Measurements from ENCODE around the gene IL36RN.
"Not testable (repeated sequence)": the region's sequence is repeated elsewhere in the genome, so short reads cannot be mapped to it uniquely, and the experiment has no call there.

IL36RN gene

DNA sequence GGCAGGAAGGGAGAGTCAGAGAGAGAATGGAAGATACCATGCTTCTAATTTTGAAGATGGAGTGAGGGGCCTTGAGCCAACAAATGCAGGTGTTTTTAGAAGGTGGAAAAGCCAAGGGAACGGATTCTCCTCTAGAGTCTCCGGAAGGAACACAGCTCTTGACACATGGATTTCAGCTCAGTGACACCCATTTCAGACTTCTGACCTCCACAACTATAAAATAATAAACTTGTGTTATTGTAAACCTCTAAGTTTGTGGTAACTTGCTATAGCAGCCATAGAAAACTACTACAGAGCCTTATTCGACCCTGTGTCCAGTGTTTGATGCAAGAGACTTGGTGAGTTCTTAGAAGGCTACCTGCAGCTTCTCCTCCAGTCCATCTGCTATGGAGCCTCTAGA is 16.6 kb downstream of the IL36RN start:
- no peak for ATAC-seq

DNA sequence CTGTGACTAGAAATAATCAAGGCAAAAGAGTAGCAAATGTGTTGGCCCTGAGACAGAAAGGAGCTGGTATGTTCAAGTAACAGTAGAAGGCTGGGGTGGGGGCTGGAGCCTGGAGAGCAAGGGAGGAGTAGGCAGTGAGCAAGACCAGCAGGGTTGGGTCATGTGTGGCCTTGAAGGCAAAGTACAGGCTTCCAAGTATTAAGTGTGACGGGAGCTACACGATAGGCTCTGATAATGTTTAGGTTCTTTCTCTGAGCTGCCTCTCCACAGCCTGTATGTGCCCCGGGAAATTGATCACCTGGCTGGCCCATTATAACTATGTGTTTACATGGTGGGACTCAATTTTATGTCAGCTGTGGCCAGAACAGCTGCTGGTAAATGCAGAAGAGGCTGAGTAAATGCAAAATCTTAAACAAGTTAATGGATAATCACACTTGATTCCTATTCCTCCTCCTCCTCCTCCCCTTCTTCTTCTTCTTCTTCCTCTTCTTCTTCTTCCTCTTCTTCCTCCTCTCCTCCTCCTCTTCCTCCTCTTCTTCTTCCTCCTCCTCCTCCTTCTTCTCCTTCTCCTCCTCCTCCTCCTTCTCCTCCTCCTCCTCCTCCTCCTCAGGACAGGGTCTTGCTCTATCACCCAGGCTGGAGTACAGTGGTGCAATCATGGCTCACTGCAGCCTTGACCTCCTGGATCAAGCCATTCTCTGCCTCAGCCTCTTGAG is 18.1 kb downstream of the IL36RN start:
- ATAC-seq = no peak

GRCh38 chr2:113077921-113078320 is 18.9 kb downstream of the IL36RN start:
- no peak for ATAC-seq

DNA sequence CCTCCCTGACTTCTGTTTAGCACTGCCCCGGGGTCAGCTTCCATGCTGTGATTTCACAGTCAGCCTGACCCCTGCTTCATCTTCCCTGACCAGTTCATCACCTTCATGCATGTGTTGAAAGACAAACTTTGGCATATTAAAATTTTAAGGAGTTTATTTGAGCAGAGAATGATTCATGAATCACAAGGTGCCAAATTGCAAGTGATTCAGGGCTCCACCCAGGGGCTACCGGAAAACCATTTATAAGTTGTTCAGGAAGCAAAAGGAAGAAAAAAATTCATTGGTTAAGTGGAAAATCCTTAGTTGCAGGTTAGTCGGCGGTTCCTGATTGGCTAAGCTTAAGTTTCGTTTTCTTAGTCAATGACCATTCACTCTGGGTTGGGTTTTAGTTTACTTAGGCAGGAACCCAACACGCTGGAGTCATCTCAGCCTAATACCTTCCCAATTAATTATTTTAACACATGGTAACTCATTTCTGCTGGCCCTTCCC is 19.4 kb downstream of the IL36RN start:
- no peak for ATAC-seq

- no peak for ATAC-seq
These were observed 20.1 kb downstream of the IL36RN start for GRCh38 chr2:113079131-113079530.

GRCh38 chr2:113080134-113080533 is 21.1 kb downstream of the IL36RN start:
- peak; percentile 60 to 61 for ATAC-seq

DNA sequence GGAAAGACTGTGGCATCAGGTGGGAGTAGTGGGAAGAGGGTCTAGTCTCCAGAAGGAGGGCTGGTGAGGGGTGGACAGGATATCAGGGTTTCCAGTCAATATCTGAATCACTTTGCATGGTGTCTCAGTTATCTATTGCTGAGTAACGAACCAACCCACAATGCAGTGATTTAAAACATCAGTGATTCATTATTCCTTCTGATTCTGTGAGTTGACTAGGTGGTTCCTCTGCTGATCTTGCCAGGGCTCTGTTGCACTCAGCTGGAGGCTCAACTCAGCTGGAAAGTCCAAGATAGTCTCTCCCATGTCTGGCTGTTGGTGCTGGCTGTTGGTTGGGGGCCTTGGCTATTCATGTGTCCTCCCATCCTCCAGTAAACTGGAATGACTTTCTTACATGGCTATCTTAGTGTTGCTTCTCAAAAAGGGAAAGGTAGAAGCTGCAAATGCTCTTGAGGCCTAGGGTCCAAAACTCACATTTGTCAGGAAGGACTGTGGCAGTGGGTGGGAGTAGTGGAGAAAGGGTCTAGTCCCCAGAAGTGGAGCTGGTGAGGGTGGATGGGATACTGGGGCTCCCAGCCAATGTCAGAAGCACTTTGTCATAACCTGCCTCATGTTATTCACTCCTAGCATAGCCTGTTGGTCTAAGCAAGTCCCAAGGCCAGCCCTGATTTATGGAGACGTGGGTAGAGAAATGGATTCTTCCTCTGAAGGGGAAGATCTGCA is 22.7 kb downstream of the IL36RN start:
- peak; percentile 40 to 42 for ATAC-seq

GRCh38 chr2:113083296-113083695 is 24.3 kb downstream of the IL36RN start:
- peak in 1 of 2 donors; percentile 55 for ATAC-seq

DNA sequence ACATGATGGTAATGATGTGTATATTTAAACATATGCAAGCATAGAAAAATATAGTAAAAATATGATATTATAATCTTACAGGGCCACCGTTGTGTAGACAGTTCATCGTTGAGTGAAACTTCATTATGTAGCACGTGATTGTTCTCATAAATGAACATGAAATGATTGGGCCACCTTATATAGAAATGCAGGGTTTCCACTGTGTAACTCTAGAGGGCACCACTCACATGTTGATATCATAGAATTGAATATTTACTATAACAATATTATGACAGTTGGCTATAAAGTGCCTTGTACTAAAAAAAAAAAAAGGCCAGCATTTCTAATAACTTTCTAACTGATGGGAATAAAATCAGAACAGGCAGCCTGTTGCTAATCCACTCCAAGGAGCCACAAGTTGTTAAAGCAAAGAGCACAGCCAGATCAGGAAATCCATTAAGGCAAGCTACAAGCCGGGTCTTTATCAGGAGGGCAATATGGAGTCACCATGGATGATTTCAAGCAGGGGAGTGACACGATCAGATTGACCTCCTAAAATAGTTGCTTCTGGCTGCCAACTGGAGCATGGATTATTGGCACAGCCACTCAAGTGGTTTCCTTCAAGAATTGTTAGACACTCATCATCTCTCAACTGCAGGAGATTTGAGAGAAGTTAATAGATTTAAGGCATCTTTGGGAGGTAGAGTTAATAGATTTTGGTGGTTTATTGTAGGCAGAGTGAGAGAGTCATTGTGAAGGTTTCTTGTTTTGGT is 25.4 kb downstream of the IL36RN start:
- ATAC-seq = peak; percentile 58 to 61

DNA sequence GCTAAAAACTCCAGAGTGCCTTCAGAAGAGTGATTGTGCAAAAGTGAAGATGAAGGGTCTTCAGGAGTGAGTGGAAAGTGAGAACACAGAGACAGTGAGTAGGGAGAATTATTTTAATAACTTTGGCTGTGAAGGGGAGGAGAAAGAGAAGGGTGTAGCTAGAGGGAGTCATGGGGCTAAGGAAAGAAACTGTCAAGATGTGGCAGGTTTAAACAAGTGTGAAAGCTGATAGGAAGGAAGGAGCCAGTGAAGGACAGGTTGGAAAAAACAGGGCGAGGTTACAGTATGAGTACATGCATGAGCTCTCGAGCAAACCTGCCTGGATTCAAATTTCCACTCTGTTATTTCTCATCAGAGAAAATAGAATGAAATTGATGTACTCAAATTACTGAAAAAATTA is 26.5 kb downstream of the IL36RN start:
- ATAC-seq = no peak

- ATAC-seq = no peak
These were observed 29.4 kb downstream of the IL36RN start for GRCh38 chr2:113088213-113088992.

DNA sequence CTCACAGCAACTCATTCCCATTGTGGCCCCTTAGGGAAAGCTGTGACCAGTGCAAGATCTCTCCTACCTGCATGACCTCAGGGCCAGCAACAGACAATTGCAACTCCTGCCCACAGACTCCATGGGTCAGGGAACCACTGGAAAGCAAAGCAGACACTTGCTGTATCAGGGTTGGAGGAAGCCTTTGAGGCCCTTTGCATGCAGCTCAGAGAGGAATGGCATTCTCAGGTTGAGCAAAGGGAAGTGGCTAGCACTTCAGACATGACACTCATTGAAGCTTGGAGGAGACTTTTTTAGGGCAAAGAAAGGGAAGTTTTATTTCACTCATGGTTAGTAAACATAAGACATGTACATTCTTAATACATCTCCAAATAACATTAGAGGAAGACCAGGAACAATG is 30.9 kb downstream of the IL36RN start:
- no peak for ATAC-seq

DNA sequence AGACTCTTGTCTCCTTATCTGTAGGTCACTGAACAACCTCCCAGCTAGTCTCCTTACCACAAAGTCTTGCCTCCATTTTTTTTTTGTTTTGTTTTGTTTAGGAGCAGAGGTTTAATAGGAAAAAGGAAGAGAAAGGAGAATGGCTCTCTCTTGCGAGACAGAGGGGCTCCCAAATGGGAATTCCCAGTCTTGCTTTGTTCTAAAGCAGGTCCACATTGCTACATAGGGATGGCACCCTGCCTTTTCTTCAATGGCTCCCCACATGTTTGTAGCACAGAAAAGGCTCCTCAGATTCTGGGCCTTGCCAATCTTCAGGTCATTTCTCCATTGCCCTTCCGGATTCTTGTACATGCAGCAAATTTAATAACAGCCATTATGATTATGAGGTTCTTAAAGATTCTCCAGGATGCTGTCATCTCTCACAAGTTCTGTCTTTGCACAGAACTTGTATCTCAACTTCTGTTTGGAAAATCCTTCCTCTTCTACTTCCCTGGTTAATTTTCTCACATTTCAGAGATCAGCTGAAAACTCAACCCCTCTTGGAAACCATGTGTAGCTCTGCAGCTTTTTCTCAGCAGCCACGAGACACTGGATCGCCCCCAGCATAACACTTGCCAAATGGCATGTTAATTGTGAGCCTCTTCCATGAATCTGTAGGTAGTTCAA is 32.4 kb downstream of the IL36RN start:
- no peak for ATAC-seq

DNA sequence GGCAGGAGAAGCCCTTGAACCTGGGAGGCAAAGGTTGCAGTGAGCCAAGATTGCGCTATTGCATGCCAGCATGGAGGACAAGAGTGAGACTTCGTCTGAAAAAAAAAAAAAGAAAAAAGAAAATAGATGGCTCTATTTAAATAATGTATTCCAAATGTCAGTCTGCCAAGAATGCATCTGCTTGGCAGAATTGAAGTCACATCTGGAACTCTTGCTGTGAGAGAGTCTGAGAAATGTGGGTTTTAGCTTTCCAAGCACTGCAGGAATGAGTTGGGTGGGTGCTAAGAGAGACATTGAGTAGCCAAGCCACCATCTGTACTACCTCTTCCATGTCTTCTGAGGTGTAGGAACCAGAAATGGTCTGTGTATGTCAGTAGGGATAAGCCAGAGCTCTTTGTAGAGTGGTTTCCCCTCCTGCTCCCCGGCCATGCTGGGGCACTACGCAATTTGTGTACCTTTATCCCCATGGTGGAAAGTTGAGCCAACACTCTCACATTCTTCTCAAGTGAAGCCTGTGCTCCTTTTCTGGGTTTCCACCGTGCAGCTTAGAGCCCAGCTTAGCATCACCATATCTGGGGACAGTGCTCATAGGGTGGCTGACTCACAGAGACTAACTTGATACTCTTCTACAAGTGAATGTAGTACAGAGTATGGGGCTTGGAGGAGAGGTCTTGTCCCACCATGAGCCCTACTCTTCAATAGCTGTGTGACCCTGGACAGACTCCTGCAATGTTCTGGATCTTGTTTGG is 34.0 kb downstream of the IL36RN start:
- ATAC-seq = no peak

- no peak for ATAC-seq
These were observed 34.6 kb downstream of the IL36RN start for GRCh38 chr2:113093613-113093977.

- ATAC-seq = not testable (repeated sequence)
These were observed 37.3 kb downstream of the IL36RN start for GRCh38 chr2:113096306-113096705.

GRCh38 chr2:113096842-113097618 is 38.0 kb downstream of the IL36RN start:
- peak; percentile 27 to 33 for ATAC-seq

GRCh38 chr2:113098041-113098440 is 39.0 kb downstream of the IL36RN start:
- peak; percentile 94 for ATAC-seq

DNA sequence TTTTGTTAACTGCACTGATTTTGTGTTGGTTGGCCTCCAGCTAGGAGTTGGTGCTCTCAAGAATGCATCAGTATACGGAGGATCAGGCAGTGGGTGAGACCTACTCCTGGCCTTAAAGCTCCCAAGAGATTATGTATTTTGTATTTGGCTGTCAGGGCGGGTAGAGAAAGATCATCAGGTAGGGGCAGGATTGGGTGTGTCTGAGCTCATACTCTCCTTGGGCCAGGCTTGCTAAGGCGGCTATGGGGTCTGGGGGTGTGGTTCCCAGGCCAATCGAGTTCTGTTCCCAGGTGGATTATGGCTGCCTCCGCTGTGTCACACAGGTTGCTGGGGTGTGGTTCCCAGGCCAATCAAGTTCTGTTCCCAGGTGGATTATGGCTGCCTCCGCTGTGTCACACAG is 39.5 kb downstream of the IL36RN start:
- ATAC-seq = no peak

- no peak for ATAC-seq
These were observed 43.1 kb downstream of the IL36RN start for GRCh38 chr2:113102133-113102532.

- no peak for ATAC-seq
These were observed 44.3 kb downstream of the IL36RN start for GRCh38 chr2:113103277-113103676.
